Esophagus muscularis mucosa (tissue), 3 donors: ENCODE data around the gene ANKRD11.

Experiments
- POLR2AphosphoS5 ChIP-seq, 2 donors: sonication (generic); formaldehyde crosslinking; IDR thresholded peaks; one replicate each; pipeline ENCODE4 v1.6.1; 2017; ENCODE audit warnings: antibody characterized with exemption in 2 of 2
- TF ChIP-seq, protein P1 (sequence below), 3 experiments: fragments of 200-600 bp in 2 of 3; fragments of 450-650 bp in 1 of 3; sonication (generic) in 2 of 3; IDR thresholded peaks; one replicate each; pipeline ENCODE4 v1.5.1; 2017 to 2019; ENCODE audit warnings: antibody characterized with exemption in 3 of 3, mild to moderate bottlenecking in 2 of 3, moderate library complexity in 1 of 3

DNA sequence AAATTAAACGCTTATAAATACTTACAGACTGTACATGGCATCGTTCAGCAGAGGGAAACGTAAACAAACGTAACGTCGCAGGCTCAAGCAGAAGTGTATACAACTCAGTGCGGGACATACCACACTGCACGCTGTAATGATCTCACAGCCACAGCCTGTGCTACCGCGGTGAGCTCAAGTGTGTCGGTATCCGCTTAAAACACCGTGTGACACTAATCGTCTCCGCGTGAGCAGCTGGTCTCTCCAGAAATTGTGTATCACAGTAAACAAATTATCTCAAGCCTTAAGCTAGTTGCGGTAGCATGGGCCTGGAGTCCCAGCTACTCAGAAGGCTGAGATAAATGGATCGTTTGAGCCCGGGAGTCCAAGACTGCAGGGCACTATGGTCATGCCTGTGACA lies 115.3 kb downstream of the ANKRD11 start:
- TF ChIP-seq, protein P1, sequence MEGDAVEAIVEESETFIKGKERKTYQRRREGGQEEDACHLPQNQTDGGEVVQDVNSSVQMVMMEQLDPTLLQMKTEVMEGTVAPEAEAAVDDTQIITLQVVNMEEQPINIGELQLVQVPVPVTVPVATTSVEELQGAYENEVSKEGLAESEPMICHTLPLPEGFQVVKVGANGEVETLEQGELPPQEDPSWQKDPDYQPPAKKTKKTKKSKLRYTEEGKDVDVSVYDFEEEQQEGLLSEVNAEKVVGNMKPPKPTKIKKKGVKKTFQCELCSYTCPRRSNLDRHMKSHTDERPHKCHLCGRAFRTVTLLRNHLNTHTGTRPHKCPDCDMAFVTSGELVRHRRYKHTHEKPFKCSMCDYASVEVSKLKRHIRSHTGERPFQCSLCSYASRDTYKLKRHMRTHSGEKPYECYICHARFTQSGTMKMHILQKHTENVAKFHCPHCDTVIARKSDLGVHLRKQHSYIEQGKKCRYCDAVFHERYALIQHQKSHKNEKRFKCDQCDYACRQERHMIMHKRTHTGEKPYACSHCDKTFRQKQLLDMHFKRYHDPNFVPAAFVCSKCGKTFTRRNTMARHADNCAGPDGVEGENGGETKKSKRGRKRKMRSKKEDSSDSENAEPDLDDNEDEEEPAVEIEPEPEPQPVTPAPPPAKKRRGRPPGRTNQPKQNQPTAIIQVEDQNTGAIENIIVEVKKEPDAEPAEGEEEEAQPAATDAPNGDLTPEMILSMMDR (IDR thresholded peaks at IDR 0.05): no peak
- no peak for TF ChIP-seq POLR2AphosphoS5 (IDR thresholded peaks at IDR 0.05)
